Activated CD8-positive, alpha-beta memory T cell treated with anti-CD3 and anti-CD28 coated beads, Interleukin-2, amount 50 U/mL, for 4 hours (primary cell): ENCODE measurements around the gene OR2T27.
"Not testable (repeated sequence)": the region's sequence is repeated elsewhere in the genome, so short reads cannot be mapped to it uniquely, and the experiment has no call there.

Experiments used
- DNase-seq: peaks from one replicate; pipeline ENCODE4 v3.0.0-alpha.2; 2020

Gene OR2T27

GRCh38 chr1:248655354-248655753, at the start of gene OR2T27:
OR2T27 (minus strand) TSS chr1:248655528; CDS start chr1:248650884, 4,644 bp downstream.
- DNase-seq: not testable (repeated sequence)

- DNase-seq: no peak
These were observed 49.3 kb upstream of the OR2T27 start for GRCh38 chr1:248704606-248705005.

- DNase-seq: no peak
These were observed 48.3 kb upstream of the OR2T27 start for GRCh38 chr1:248703674-248704073.

- DNase-seq: no peak
These were observed 47.4 kb upstream of the OR2T27 start, which contains the start of gene OR14I1 for GRCh38 chr1:248702714-248703113. OR14I1 (minus strand) TSS chr1:248702766.

- no peak for DNase-seq
These were observed 43.8 kb upstream of the OR2T27 start for GRCh38 chr1:248699099-248699498.

GRCh38 chr1:248697907-248698306, 42.6 kb upstream of the OR2T27 start:
- no peak for DNase-seq

GRCh38 chr1:248696774-248697173, 41.4 kb upstream of the OR2T27 start:
- DNase-seq: no peak

- DNase-seq: no peak
These were observed 40.9 kb upstream of the OR2T27 start for GRCh38 chr1:248696261-248696660.

- no peak for DNase-seq
These were observed 40.3 kb upstream of the OR2T27 start for GRCh38 chr1:248695451-248696132.

- DNase-seq: no peak
These were observed 36.3 kb upstream of the OR2T27 start for GRCh38 chr1:248691567-248692155.

- DNase-seq: no peak
These were observed 33.4 kb upstream of the OR2T27 start for GRCh38 chr1:248688527-248689298.

GRCh38 chr1:248686815-248687214, 31.5 kb upstream of the OR2T27 start:
- no peak for DNase-seq

- DNase-seq: no peak
These were observed 26.3 kb upstream of the OR2T27 start for GRCh38 chr1:248681651-248682050.

GRCh38 chr1:248670003-248670402, 14.7 kb upstream of the OR2T27 start:
- no peak for DNase-seq

GRCh38 chr1:248663453-248664328, 8.4 kb upstream of the OR2T27 start:
- DNase-seq: not testable (repeated sequence)

- not testable (repeated sequence) for DNase-seq
These were observed 1.5 kb upstream of the OR2T27 start for GRCh38 chr1:248656797-248657196.

- DNase-seq: not testable (repeated sequence)
These were observed 6.4 kb downstream of the OR2T27 start for GRCh38 chr1:248648770-248649536.

- DNase-seq: not testable (repeated sequence)
These were observed 10.2 kb downstream of the OR2T27 start, which contains the start of gene OR2T35 for GRCh38 chr1:248645178-248645577. OR2T35 (minus strand) TSS chr1:248645278; CDS start chr1:248639258, 6,020 bp downstream.

GRCh38 chr1:248642971-248643651, 12.2 kb downstream of the OR2T27 start:
- DNase-seq: not testable (repeated sequence)

- DNase-seq: not testable (repeated sequence)
These were observed 13.7 kb downstream of the OR2T27 start for GRCh38 chr1:248641583-248641982.

- not testable (repeated sequence) for DNase-seq
These were observed 14.4 kb downstream of the OR2T27 start for GRCh38 chr1:248640906-248641305.
